Ramos (cell line): ENCODE data around the gene SF1.

ENCODE experiments used
- in situ Hi-C: fragments of 300-500 bp; cut with MboI; formaldehyde crosslinking; loops from one replicate; pipeline ENCODE4 v1.14.3; 2022; ENCODE audit warnings: low sequenced_read_pairs; ENCODE audit not compliant: unreplicated experiment

SF1 gene

DNA sequence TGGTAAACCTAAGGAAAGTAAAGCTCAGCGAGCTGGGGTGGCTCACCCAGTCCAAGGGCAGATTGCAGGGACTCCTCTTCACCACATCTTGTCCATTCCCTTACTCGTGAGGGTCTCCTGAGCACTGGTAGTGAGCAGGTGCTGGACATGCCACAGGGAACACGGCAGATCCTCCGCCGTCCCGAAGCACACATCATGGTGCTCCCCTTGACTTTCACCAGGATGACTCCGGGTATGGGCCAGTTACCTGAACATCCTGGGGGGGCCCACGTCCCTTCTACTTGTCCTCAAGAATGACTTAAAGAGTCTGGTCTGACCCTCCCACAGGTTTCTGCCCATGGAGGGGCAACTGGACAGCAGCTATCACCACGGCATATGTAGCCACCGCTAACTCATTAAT is 8.0 kb upstream of the SF1 start:
- in situ Hi-C loops: no loop called here

DNA sequence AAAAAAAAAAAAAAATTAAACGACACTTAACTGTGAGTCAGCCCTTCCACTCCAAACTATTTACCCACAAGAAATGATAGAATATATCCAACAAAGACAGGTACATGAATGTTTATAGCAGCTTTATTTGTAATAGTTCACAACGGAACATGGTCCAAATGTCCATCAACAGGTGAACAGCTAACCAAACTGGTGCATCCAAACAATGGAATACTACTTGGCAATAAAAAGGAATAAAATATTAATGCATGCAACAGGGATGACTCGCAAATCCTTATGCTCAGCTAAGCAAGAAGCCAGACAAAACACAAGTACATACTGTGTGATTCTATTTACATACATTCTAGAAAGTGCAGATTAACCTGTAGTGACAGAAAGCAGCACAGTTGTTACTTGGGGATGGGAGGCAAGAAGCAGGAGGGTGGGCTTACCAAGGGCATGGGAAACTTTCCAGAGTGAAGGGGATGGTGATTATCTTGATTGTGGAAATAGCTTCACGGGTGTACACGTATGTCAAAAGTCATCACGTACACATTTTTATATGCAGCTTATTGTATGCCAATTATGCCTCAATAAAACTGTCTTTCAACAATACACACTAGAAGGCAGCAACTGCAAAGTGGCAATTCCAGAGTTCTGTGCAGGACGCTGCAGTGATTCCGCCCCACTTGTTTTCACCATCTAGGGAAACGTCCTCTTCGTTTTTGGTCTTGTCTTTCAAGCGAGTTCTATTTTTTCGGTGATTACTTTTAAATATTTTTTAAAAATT is 6.7 kb upstream of the SF1 start:
- in situ Hi-C loops: no loop called here

DNA sequence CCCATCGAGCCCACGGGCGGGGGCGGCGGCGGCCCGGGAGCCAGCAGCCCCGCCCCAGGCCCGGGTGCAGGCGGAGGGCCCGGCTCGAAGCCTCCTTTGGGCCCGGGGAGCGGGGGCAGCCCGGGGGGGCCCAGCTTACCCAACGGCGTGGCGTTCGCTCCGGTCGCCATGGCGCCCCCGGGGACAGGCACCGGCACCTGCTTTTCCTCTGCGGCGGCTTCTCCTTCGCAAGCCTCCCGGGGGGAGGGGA is 194 bp downstream of the SF1 start:
- in situ Hi-C loops: no loop called here

DNA sequence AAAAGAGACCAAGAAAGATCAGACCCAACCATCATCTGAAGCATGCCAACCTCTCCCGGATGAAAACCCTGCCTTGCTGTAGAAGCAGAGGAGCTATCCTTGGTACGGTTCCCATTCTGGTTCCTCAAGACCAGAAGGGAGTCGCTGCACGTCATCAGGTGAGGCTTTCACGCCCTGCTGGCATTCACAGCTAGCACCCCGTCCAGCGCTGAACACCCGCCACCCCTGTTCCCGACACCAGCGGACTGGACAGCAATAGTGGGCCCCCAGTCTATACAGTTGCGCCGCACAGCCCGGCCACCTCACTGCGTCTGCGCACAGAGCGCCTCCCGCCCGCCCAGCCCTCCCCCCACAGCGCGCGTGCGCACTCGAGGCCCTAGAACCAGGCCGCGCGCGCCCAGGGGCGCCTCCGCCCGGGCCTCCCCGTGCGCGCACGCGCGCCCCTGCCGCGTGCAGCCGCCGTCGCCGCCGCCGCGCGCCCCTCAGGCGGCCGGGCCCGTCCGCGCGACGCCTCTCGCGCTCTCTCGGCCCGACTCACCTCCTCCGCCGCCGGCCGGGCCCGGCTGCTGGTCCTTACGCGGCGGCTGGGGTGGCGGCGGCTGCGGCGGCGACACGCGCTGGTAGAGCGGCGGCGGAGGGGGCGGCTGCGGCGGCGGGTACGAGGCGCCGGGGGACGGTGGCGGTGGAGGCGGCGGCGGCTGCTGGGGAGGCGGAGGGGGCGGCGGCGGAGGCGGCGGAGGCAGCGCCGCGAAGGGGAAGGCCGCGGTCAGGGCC is 706 bp downstream of the SF1 start:
- in situ Hi-C loops: no loop called here

DNA sequence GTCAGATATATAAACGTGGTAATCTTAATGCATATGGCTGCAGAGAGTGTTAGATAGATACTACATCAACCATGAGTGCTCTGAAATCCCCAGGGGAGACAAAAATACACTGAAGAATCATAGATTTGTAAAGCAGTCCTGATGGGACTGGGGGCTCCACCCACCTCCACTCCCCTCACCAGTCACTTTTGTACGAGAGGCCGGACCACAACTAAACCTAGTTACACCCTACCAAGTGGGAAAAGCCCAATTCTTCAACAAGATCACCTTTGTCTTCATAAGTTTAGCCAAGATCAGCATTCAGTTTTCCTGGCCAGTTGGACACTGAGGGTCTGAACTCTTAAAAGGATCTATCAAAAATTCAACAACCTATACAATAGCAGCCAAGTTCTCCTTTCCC is 1.5 kb downstream of the SF1 start:
- in situ Hi-C loops: no loop called here

DNA sequence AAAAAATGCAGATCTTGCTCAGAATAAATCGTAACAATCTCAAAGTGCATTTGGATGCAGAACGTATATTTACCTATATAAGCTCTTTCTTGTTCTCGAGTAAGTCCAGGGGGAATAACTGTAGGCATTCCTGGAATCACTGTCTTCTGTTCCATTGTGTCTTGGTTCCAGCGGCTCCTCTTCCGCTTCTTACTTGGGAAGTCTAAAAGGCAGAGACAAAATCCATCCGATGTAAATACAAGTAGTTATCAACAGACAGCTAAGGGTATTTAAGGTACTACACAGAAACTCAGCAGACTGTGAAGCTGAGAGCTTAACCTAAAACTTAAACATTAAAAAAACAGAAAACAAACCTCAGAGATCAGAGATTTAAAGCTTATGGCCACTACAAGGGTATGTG is 1.9 kb downstream of the SF1 start:
- in situ Hi-C loops: no loop called here

DNA sequence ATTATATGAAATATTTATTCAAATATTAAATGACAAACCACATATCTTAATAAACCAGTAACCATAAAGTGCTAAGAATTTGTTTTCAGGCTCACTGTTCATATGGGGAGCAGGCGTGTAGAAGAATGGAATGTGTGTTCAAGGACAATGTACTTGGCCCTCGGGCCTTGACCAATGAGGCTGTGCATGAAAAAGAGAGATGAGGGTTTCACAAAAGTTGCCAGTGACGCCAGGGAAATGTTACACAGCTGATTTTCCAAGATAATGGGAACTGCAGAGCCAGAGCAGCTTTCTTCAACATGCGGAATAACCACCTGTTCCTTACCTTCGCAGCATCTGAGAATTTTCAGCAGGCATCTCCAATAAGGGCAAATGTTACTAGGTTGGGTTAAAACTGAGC is 4.2 kb downstream of the SF1 start:
- in situ Hi-C loops: no loop called here

DNA sequence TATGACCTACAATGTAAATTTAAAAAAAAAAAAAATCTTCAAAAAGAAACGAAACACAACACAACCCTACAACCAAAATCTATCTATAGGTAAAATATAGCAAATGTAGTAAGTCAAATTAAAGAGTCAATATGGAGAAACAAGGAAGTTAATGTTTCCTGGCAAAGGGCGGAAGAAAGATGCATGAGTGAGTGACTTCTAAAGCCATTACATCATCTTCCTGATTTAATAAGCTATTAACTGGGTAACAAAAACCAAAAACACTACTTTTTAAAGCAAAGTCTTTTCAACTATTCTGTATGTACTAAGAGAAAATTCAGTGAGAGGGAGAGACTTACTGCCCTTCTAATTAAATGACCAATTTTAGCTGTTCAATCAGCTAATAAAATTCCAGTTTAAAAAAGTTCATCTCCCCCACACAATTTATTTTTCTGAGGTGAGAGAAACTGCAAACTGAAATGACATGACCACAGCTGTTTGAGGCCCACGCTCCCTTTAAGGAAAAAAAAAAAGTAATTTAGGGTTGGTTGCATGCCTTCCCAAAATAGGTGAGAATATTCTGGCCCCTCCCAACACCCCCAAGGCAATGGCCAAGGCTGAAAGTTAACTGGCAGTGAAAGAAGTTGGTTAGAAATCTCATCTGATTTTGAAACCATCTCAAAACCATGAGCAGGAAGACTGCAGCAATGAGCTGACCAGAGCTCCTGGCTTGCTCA is 5.9 kb downstream of the SF1 start:
- in situ Hi-C loops: no loop called here

DNA sequence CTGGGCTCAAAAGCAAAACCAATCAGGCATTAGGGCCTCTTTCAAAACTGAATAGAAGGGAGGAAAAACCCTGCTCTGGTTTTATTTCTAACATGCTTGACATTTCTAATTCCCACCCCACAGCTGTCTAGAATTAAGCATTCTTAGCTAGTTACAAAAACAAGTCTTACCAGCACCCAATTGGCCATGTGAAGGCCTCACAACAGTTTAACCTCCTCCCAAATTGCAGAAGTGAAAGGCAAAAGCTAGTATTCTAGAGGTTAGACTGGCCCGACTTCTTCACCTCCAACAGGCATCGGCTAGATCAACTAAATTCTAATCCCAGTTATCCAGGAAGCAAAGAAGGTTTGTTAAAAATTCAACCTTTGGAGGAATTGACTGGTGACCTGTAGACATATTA is 6.5 kb downstream of the SF1 start:
- in situ Hi-C loops: no loop called here

DNA sequence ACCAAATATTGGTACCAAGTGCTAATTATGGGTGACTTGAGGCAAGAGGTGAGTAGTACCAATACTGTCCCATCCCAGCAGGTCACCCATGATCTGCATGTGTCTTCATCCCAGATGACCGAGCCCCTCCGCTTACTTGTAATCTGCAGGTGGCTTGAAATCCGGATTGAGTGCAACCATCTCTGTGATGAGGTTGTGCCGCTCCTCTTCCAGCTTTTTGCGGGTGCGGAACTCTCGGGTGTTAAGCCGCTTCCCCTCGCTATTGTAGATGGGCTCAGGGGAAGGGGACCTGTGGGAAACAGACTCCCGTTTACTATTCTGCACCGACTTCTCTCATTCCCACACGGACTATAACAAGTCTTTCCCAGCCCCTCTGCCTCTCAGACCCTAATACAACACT is 8.2 kb downstream of the SF1 start:
- in situ Hi-C loops: no loop called here

DNA sequence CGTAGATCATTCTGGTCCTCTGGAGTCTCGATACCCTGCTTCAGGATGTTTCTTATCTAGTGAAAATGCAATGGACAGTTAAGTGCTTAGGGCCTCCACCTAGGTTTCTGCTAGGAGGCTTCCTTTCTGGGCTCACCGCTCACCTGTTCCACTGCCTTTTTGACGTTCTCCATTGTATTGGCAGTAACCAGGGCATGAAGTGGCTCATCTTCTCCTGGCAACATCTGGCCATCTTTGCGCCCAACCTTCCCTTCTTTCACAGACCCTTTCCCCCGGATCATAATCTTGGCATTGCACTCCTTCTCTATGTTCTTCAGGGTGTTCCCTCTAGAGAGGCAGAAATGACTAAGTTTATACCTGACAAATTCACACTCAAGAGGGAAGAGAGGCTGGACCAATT is 9.1 kb downstream of the SF1 start:
- in situ Hi-C loops: no loop called here

DNA sequence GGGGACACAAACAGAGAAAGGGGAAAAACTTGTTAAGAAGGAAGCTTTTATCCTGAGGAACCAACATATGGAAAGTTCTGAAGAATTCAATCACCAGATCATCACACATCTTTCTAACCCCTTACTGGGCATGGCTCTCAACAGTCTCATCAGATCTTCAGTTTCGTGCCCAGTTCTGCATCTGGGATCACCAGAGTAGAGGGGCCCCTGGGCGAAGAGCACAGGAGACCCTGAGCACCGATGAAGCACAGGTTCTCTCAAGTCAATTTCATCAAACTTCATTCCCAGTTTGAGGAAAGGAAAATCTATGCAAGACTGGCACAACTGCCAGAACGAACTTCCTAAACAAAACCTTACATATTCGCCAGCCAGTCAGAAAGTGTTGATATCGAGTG is 10.0 kb downstream of the SF1 start:
- in situ Hi-C loops: no loop called here

DNA sequence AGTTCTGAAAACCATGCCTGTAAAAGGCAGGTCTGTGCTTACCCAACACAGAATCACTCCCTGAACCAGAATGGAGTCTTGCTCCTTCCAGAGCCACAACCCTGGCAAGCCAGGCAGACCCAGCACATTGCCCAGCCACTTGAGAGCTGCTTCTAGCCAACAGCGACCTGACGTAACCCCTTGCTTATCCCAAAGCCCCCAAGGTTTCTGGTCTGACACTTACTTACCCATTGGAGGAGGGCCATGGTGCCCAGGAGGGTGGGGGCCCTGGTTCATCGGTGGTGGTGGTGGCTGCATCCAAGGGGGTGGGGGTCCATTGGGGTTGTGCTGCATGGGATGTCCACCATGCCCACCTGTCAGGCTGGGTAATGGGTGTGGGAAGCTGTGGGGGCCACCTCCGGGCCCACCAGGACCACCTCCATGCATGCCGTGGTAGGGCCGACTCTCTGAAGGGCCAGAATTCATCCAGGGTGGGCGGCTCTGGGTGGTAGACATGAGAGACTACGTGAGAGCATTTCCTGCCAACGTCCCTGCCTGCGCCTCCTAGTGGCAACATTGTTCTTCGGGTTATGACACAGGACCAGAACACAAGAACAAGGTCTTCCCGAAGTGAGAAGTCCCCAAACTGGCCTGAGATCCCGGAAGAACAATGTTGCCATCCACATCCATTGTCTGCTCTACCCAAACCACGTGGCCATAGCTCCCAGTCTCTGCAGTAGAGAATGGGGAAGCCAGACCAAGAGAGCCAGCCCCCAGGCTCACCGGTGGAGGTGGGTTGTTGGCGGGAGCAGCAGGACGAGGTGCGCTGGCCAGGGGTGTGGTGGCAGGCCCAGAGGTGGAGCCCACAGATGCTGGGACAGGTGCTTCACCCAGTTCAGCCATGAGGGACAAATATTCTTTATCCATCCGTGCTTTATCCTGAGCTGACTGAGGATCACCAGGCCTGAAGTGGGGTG is 10.7 kb downstream of the SF1 start:
- in situ Hi-C loops: no loop called here

DNA sequence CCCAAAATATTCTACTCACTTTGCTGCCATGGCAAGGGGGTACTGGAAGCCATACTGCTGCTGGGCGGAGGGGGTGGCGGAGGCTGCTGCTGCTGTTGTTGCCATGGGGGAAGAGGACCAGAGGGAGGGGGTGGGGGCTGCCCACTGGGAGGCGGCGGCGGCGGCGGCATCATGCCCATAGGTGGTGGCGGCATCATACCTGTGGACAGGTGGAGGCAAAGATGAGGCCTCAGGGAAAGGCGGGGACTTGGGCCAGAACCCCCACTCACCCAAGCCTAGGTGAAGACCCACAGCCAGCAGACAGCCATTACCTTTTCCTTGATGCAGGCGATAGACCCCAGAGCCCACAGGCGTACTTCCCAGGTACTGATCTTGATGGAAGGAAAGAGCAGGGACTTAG is 11.5 kb downstream of the SF1 start:
- in situ Hi-C loops: no loop called here

DNA sequence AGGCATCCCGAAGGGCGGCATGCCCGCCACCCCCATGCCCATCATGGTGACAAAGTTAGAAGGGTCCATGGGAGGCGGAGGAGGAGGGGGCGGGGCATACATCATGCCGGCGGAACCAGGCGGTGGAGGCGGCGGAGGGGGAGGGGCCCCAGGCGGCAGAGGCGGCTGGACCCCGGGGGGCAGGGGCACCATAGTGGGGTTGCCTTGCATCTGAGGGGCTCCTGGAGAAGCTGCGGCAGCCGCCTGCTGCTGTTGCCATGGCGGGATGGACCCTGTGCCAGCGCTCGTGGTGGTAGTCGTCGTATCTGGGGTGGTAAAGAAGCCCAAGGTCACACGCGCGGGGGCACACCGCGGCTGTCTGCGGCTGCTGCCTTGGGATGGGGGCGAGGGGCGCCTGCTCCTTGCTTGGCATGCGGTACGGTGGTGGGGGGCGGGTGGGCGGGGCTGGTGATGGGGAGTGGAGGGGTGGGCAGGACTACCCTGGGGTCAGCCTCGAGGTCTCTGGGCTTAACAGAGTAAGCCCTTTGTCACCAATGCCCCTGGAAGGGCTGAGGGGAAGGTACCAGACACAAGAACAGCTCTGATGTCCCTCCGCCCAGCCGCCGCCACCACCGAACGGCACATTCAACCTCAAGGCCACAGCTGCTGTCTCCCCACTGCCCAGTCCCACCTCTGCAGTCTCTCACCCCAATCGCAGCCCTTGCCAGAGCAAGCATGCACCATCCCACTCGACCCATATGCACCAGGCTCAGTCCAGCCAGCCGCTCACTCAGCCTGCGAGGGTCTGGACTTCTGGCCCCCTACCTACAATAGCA is 12.3 kb downstream of the SF1 start:
- in situ Hi-C loops: no loop called here

DNA sequence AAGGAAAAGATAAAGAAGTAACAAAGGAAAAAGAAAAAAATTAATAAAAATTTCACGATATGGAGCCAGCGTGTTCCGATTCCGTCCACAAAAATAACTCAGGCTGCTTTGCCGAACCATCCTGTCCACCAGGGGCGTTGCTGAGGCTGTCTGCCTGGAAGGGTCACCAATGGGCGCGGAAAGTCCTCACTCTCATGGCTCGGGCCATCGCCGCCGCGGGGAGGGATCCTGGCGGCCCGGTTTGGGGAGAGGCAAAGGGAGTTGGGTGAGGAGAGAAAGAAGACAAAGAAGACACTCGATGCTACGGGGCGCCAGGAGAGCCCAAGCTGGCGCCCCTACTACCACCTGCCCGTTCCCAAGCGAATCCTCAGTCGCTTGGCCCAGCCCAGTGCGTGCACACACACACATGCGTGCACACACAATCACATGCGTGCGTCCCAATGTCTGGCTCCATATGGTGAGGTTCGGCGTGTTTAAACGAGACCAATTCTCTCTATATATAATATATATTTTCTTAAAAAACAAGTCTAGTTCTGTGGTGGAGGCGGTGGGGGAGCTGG is 13.0 kb downstream of the SF1 start:
- in situ Hi-C loops: no loop called here

DNA sequence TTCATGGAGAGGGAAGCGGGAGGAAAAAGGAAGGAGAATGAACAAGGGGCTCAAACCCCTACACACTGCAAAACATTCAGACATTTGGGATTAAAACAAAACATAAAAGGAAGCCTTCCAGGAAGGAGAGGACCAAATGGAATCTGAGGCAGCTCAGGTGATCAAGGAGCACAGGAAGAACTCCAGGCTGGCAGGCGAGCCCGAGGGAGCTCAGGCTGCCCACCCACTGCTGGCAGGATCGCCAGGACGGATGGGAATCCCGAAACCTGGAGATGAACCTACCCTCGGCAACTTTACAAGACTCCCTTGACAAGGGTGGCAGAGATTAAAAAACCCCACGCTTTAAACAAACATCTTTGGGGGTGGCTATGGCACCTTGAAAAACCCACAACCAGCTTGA is 13.6 kb downstream of the SF1 start:
- in situ Hi-C loops: no loop called here

DNA sequence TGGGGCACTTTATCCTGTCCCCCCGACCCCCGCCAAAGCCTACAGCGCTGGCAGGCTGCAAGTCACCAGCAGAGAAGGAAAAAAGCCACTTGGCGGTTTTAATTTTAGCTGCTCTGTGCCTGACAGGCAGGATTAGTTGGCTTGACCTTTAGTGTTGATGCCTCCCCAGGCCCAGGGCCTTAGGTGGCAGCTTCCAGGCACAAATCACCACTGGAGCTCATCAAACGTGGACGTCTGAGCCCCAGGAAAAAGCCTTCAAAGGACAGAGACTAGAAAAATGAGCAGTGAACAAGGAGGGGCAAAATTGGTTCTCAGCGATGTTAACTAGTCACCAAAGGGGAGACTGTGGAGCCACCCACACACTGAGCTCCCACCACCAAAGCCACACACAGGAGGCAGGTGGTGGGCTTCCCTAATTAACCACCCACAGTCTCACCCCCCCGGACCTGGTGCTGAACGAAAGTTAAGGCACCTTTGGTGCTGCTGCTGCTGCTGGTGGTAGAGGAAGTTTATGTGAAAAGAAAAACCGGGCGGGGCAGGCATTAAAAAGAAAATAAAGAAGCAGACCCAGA is 14.2 kb downstream of the SF1 start:
- in situ Hi-C loops: no loop called here

DNA sequence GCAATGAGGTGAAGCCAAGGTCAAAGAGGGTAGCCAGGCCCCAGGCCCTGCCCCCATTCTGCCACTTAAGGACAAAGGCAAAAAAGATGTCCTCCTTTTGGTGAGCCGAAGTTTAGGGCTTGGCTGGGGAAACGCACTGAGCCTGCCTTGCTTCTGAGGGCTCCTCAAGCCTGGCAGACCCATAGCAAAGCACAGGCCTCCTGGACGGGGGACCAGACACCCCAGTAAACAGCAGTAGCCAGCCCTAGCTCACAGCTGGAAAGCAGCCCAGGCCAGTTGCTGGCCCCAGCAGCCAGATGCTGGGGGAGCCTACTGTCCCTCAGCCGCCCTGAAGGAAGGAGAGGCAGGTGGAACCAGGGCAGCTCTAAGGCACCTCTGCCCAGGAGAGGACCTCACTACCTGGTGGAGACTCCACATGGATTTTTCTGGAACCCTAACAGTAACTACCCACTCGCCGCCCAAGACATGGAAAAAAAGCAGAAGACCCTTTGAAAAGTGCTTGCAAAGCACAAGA is 14.8 kb downstream of the SF1 start:
- in situ Hi-C loops: no loop called here
